ENCODE results near the gene GAB2. TPM values are rescaled to one million over a fixed set of nuclear protein-coding genes. Genes with fewer than 3 reads are reported as not detected.
"Not testable (repeated sequence)": the region's sequence is repeated elsewhere in the genome, so short reads cannot be mapped to it uniquely, and the experiment has no call there.

The GAB2 gene
- total RNA-seq, 1 experiment from 2014 or later, result 38.9 TPM

DNA sequence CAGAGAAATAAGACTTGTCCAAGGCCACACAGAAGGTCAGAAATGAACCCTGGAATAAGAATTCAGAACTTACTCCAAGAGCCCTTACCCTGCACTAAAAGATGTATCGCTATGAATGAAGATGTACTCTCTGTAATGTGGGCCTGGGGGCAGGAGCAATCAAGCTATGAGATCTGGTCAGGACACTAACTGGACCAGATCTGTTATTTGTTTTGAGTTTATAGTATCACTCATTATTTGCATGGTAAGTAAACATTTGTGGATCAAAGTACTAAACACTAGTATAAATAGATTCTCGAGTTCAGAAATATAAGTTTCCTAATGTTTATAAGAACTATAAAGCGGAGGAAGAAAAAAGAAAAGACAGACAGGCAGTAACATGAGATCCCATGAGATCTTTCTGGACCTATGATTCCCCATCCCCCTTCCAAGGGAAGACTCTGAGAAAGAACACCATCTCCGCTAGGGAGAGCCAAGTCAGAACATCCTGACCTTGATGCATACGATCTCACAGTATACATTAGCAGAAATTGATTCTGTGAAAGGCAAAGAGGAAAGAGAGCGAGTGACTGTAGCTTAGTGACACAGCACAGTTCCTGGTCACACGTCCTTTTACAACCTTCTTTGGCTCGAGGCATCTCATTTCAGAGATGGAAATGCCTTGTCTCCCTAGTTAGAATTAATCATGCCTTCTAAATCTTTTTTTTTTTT lies 157.7 kb downstream of the GAB2 start:
- no peak for DNase-seq (ENCODE audit: low read depth, low spot score)
- in situ Hi-C loops (cut with HindIII; ENCODE audit: low pct_unique_long_range_greater_than_20kb, low sequenced_read_pairs), result no loop called here

DNA sequence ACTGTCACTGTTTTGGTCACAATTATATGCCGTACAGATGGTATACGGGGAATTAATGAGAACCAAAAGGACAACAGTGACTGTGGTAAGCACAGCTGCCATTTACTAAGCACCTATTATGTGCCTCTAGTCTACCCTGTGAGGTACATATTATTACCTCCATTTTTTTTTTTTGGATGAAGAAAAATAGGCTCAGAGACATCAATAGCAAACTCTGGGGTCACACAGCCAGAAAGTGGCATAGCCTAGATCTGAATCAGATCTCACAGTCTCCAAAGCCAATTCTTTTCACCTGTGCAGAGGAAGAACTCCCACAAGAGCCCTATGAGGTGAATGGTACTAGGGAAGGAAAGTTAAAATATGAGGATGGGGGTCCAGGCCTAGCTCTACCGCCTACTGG lies 160.0 kb downstream of the GAB2 start:
- in situ Hi-C loops (cut with HindIII; ENCODE audit: low pct_unique_long_range_greater_than_20kb, low sequenced_read_pairs), result no loop called here
- DNase-seq (ENCODE audit: low read depth, low spot score), result no peak

DNA sequence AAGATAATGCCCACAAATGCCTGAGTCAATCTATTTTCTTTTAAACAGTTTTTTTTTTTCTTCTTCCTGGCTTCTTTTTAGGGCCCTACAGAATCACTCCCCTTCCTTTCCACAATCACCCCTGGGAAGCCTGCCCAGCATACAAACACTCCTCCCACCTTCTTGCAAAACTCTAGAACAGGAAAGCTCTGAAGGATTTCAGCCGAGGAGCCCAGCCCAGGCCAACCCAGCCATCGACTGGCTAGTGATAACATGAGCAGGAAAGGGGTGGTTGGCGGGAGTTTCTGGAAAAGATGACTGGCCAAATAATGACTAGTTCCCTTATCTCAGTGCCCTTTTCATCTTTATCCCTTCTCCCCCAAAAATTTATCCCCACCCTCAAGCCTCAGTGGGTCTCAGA lies 160.7 kb downstream of the GAB2 start:
- in situ Hi-C loops (cut with HindIII; ENCODE audit: low pct_unique_long_range_greater_than_20kb, low sequenced_read_pairs), result no loop called here
- DNase-seq (ENCODE audit: low read depth, low spot score), result no peak

DNA sequence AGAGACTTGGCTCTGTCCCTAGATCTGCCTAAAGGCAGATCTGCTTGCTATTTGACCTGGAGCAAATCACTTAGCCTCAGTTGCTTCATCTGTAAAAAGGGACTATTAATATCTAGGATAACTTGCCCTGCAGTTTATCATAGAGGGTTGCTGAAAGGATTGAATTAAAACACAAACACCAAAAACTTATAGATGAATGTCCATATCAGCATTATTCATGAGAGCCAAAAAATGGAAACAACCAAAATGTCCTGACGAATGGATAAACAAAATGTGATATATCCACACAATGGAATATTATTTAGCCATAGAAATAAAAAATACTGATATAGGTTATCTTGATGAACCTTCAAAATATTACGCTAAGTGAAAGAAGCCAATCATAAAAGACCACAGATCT lies 161.7 kb downstream of the GAB2 start:
- in situ Hi-C loops (cut with HindIII; ENCODE audit: low pct_unique_long_range_greater_than_20kb, low sequenced_read_pairs), result no loop called here
- DNase-seq (ENCODE audit: low read depth, low spot score), result no peak

DNA sequence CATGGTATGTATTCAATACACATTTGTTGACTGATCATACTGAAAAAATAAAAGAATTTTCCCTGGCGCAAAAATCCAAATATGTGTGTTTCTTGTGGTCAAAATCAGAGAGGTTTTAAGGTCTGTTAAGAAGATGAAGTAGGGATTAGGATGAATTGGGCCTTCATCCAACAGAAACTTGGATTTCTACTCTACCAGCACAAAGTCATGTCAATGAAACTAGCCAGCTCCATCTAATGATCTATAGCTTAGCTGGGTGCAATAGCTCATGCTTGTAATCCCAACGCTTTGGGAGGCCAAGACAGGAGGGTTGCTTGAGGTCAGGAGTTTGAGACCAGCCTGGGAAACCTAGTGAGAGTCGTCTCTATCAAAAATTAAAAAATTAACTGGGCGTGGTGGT lies 163.4 kb downstream of the GAB2 start:
- DNase-seq (ENCODE audit: low read depth, low spot score), result no peak
- in situ Hi-C loops (cut with HindIII; ENCODE audit: low pct_unique_long_range_greater_than_20kb, low sequenced_read_pairs), result no loop called here

DNA sequence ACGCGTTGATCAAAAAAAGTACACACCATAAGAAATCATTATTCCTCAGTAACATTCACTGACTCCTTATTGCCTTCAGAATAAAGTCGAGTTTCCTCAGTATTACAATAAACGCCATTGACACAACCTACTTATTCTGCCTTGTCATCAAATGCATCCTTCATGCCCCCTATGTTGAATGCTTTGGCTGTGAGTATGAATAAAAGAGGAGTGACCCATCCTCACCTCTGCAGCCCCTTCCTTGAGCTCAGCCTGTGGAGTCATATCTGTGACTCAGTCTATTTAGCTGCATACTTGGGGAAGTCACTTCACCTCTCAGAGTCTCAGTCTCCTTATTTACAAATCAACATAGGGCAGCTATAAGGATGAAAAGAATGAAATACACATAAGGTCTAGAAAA lies 163.8 kb downstream of the GAB2 start:
- in situ Hi-C loops (cut with HindIII; ENCODE audit: low pct_unique_long_range_greater_than_20kb, low sequenced_read_pairs), result no loop called here
- DNase-seq (ENCODE audit: low read depth, low spot score), result no peak

DNA sequence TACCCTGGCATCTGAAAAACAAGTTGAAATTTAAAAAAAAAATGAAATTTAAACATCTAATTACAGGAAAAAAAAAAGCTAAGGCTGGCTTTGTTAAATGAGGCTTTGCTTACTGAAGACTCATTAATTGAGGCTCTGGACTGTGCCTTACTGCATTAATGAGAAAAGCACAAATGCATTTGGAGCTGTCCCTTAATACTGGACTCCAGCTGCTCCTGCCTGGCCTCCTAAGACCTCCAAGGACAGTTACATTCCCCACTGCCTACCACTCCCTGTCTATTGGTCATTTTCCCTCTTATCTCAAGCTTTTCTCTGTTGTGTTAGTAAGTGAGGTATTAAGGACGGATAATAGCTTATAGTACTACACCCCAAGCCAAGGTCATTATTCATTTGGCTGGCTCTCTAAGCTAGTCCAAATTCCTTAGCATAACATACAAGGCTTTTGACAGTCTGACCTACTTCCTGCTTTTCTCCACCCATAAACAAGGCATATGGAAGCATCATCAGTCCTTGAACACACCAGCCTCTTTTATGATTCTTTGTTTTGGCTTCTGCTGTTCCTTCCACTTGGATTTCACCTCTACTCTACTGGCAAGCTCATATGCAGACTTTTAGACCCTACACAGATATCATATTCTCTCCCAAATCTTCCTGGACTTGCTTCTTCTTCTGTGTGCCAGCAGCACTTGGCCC lies 166.4 kb downstream of the GAB2 start:
- no peak for DNase-seq (ENCODE audit: low read depth, low spot score)
- in situ Hi-C loops (cut with HindIII; ENCODE audit: low pct_unique_long_range_greater_than_20kb, low sequenced_read_pairs), result no loop called here

DNA sequence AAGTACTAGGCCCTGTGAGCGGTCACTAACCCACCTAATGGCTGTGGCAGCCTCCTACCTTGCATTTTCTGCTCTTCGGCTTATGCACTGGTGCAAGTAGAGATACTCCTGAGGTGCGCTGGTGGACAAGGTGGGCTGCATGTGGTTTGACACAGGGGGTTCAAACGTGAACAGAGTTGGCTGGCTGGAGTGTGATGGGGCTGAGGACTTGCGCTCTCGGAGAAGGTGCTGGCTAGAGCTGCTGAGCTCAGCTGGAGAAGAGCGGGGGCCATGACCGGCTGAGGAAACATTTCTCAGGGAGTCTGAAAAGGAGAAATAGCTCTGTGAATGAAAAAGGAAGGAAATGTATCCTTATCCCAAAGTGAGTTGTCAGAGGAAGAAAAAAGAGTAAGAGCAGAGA lies 167.5 kb downstream of the GAB2 start:
- in situ Hi-C loops (cut with HindIII; ENCODE audit: low pct_unique_long_range_greater_than_20kb, low sequenced_read_pairs), result no loop called here

DNA sequence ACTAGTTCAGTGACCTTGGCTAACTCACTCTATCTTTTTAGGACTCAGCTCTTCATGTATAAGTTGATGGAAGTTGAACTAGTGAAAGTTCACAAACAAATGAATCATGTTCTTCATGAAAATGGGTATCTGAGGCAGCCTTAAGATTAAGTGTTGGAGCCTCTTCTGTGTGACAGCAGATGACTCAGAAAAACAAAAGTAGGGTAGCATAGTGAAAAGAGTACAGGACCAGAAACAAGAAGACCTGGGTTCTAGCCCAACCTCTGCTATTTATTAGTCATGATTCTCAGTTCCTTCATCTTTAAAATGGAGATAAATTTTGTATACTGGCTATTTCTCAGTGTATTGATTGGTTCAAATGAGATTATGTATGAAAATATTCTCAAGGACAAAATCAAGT lies 168.7 kb downstream of the GAB2 start:
- in situ Hi-C loops (cut with HindIII; ENCODE audit: low pct_unique_long_range_greater_than_20kb, low sequenced_read_pairs), result no loop called here
- DNase-seq (ENCODE audit: low read depth, low spot score), result no peak

More for the DNA sequence above, 167.5 kb downstream of the GAB2 start:
- DNase-seq (ENCODE audit: low read depth, low spot score), result no peak

DNA sequence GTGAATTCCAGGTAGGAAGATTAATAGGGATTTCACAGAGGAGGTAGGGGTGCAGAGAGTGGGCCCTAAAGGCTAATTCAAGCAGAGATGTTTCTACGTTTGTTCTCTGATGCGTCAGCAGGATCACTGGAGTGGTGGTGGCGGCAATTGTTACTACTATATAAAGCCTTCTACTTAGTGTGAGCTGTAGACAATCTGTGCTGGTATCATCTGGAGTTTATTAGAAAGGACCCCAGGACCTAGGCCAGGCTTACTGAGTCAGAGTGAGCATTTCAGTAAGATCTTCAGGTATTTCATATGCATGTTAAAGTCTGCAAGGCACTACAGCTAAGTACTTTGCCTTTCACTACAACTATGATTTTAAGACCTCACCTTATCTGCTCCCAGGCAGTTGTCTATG lies 169.4 kb downstream of the GAB2 start:
- no peak for DNase-seq (ENCODE audit: low read depth, low spot score)

DNA sequence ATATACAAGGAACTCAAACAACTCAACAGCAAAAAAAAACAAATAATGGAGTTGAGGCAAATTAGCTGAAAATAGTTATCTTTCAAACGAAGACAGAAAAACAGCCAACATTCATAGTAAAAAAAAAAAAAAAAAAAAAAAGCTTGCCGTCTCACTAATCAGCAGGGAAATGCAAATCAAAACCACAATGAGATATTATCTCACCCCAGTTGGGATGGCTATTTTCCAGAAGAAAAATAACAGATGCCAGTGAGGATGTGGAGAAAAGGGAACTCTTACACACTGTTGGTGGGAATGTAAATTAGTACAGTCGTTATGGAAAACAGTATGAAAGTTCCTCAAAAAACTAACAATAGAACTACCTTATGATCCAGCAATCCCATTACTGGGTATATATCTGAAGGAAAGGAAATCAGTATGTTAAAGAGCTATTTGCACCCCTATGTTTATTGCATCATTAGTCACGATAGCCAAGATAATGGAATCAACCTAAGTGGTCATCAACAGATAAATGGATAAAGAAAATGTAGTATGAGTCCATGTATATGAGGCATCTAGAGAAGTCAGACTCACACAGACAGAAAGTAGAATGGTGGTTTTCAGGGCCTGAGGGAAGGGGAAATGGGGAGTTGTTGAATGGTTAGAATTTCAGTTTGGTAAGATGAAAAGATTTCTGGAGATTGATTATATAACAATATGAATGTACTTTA lies 172.9 kb downstream of the GAB2 start:
- in situ Hi-C loops (cut with HindIII; ENCODE audit: low pct_unique_long_range_greater_than_20kb, low sequenced_read_pairs), result no loop called here
- no peak for DNase-seq (ENCODE audit: low read depth, low spot score)

More for the DNA sequence above, 169.4 kb downstream of the GAB2 start:
- in situ Hi-C loops (cut with HindIII; ENCODE audit: low pct_unique_long_range_greater_than_20kb, low sequenced_read_pairs), result no loop called here

DNA sequence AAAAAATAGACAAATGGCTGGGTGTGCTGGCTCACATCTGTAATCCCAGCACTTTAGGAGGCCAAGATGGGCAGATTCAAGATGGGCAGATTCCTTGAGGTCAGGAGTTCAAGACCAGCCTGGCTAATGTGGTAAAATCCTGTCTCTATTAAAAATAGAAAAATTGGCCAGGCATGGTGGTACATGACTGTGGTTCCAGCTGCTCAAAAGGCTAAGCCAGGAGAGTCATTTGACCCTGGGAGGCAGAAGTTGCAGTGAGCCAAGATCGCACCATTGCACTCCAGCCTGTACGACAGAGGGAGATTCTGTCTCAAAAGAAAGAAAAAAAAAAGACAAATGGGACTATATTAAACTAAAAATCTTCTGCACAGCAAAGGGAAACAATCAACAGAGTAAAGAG lies 173.5 kb downstream of the GAB2 start:
- in situ Hi-C loops (cut with HindIII; ENCODE audit: low pct_unique_long_range_greater_than_20kb, low sequenced_read_pairs), result no loop called here
- no peak for DNase-seq (ENCODE audit: low read depth, low spot score)

DNA sequence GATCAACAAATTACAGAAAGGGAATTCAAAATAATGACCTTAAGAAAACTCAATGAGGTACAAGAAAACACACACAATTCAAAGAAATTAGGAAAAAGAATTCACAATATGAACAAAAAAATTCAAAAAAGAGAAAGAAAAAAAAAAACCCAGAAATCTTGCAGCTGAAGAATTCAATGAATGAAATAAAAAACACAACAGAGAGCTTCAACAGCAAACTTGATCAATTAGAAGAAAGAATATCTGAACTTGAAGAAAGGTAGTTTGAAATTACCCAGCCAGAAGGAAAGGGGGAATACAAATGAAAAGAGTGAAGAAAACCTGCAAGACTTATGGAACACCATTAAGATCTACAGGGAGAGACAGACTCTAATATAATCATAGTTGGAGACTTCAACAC lies 176.1 kb downstream of the GAB2 start:
- in situ Hi-C loops (cut with HindIII; ENCODE audit: low pct_unique_long_range_greater_than_20kb, low sequenced_read_pairs), result no loop called here
- DNase-seq (ENCODE audit: low read depth, low spot score), result no peak

DNA sequence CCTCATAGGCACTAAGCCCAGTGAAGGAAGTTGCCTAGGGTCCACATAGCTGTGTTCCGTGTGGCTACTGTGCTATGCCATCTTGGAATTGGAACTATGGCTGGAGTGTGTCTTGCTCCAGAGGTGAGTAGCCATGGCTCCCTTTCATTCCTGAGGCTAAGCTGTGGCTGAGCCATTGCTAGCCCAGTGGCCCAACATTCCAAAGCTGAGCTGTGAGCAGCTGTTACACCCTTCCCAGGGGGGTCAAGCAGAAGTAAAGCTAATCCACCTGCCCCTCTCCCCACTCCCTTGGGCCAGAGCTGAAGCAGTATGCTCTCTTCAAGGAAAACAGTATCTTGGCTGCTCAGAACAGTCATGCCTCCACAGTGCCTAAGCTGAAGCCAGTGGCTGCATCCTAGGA lies 177.8 kb downstream of the GAB2 start:
- no peak for DNase-seq (ENCODE audit: low read depth, low spot score)
- in situ Hi-C loops (cut with HindIII; ENCODE audit: low pct_unique_long_range_greater_than_20kb, low sequenced_read_pairs), result no loop called here

DNA sequence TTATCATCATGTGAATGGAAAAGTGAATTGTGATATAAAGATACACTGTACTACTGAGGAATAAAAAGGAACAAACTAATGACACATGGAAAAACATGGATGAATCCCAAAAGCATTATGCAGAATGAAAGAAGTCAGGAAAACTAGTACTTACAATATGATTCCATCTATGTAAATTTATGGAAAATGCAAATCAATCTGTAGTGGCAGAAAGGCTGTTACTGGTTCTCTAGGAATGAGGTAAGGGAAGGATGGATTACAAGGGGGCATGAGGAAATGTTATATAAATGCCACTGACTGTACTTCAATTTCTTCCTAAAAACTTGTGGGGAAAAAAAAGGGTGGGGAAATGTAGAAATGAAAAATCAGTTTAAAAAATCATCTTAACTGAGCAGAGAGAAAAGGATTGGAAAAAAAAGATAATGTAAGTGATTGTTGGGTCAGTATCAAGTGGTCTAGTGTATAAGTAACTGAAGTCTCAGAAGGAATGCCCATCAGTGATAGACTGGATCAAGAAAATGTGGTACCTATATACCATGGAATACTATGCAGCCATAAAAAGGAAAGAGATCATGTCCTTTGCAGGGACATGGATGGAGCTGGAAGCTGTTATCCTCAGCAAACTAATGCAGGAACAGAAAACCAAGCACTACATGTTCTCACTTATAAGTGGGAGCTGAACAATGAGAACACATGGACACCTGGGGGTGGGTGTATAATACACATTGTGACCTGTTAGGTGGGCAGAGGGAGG lies 180.2 kb downstream of the GAB2 start:
- in situ Hi-C loops (cut with HindIII; ENCODE audit: low pct_unique_long_range_greater_than_20kb, low sequenced_read_pairs), result no loop called here
- DNase-seq (ENCODE audit: low read depth, low spot score), result no peak

DNA sequence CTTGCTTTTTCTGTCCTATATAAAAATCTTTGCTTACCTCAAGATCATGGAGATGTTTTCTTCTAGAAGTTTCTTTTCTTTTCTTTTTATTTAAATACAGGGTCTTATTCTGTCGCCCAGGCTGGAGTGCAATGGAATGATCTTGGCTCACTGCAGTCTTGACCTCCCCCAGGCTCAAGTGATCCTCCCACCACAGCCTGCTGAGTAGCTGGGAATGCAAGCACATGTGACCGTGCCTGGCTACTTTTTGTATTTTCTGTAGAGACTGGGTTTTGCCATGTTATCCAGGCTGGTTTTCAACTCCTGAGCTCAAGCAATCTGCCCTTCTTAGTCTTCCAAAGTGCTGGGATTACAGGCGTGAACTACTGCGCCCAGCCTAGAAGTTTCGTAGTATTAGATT lies 183.6 kb downstream of the GAB2 start:
- DNase-seq (ENCODE audit: low read depth, low spot score), result no peak
- in situ Hi-C loops (cut with HindIII; ENCODE audit: low pct_unique_long_range_greater_than_20kb, low sequenced_read_pairs), result no loop called here

DNA sequence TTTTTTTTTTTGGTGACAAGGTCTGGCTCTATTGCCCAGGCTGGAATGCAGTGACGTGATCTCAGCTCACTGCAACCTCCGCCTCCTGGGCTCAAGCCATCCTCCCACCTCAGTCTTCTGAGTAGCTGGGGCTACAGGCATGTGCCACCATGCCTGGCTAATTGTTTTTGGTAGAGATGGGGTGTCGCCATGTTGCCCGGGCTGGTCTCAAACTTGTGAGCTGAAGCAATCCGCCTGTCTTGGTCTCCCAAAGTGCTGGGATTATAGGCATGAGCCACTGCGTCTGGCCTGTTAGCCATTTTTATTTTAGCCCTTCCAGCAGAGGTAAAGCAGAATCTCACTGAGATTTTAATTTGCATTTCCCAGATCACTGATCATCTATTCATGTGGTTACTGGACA lies 184.6 kb downstream of the GAB2 start:
- DNase-seq (ENCODE audit: low read depth, low spot score); in situ Hi-C loops (cut with HindIII; ENCODE audit: low pct_unique_long_range_greater_than_20kb, low sequenced_read_pairs): not testable (repeated sequence)

DNA sequence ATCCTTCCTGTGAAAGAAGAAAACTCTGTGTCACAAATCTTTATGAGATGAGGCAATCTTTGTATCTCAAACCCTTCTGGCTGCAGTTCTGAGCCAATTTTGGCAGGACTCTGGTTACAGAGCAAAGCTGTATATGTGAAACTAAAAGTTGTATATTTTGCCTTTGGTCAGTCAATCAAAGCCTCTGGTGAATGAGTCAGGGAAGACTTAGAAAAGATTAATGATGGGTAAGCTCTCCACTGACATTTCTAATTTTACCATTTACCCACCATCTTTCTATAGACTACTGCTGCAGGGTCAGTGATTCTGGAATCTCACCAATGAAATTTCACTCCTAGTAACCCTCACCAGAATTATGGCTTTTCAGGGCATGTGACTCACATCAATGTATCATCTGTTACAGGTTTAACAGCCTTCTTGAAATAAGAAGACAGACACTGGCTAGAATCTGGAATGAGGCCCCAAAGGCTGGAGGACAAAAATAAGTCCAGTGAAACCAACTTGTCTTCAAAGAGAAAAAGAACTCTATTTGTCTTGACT lies 185.6 kb downstream of the GAB2 start:
- DNase-seq (ENCODE audit: low read depth, low spot score), result peak; percentile 41
- in situ Hi-C loops (cut with HindIII; ENCODE audit: low pct_unique_long_range_greater_than_20kb, low sequenced_read_pairs), result no loop called here

All from SK-MEL-5 (cell line).